Liver (tissue), 9 donors: ENCODE data around the gene GRAMD2B. TPM values are rescaled to one million over a fixed set of nuclear protein-coding genes. Genes with fewer than 3 reads are reported as not detected.

Experiments used
- DNase-seq: peaks from one replicate; pipeline ENCODE4 v3.0.0-alpha.2; 2017; ENCODE audit warnings: low spot score
- H3K27ac ChIP-seq, 2 donors: one replicate each; pipeline ENCODE4 v1.7.0; 2013; ENCODE audit warnings: inconsistent platforms in 2 of 2, low read length in 2 of 2, control low read depth in 1 of 2, low read depth in 1 of 2, mild to moderate bottlenecking in 1 of 2
- H3K27me3 ChIP-seq, 4 donors: one replicate each; pipeline versions ENCODE4 v1.6.1 to v1.7.0; 2013; ENCODE audit warnings: low read length in 3 of 4, inconsistent platforms in 1 of 4, mild to moderate bottlenecking in 1 of 4, moderate library complexity in 1 of 4; ENCODE audit not compliant: control insufficient read depth in 4 of 4, insufficient read depth in 4 of 4
- H3K36me3 ChIP-seq, 4 donors: one replicate each; pipeline versions ENCODE4 v1.6.1 to v1.7.0; 2013; ENCODE audit warnings: low read length in 3 of 4, mild to moderate bottlenecking in 3 of 4, low read depth in 1 of 4, moderate library complexity in 1 of 4; ENCODE audit not compliant: control insufficient read depth in 4 of 4, insufficient read depth in 3 of 4
- H3K4me1 ChIP-seq, 4 donors: one replicate each; pipeline versions ENCODE4 v1.6.1 to v1.7.0; 2013; ENCODE audit warnings: low read length in 3 of 4, mild to moderate bottlenecking in 3 of 4, moderate library complexity in 1 of 4; ENCODE audit not compliant: control insufficient read depth in 4 of 4, insufficient read depth in 4 of 4
- H3K4me3 ChIP-seq, 3 donors: one replicate each; pipeline versions ENCODE4 v1.6.1 to v1.7.0; 2013; ENCODE audit warnings: low read length in 3 of 3, control low read depth in 1 of 3, low read depth in 1 of 3, mild to moderate bottlenecking in 1 of 3
- H3K9ac ChIP-seq, 2 donors: one replicate each; pipeline ENCODE4 v1.7.0; 2013; ENCODE audit warnings: low read length in 2 of 2, mild to moderate bottlenecking in 2 of 2, moderate library complexity in 2 of 2, control low read depth in 1 of 2, low read depth in 1 of 2
- H3K9me3 ChIP-seq, 4 donors: one replicate each; pipeline versions ENCODE4 v1.6.1 to v1.7.0; 2013; ENCODE audit warnings: low read length in 3 of 4; ENCODE audit not compliant: control insufficient read depth in 4 of 4
- CTCF ChIP-seq: fragments of 150-350 bp; IDR thresholded peaks from 2 replicates; pipeline ENCODE4 v1.5.1; 2017; ENCODE audit warnings: improper control_type of control experiment, low read depth, low read length; ENCODE audit not compliant: missing input control
- FOXA2 ChIP-seq: IDR thresholded peaks from 2 replicates; pipeline ENCODE4 v1.6.1; 2016; ENCODE audit warnings: antibody characterized with exemption
- GABPA ChIP-seq, 2 donors: IDR thresholded peaks in 1 of 2; conservative IDR thresholded peaks in 1 of 2; 2 replicates each; pipeline ENCODE4 v1.6.1; 2016; ENCODE audit warnings: antibody characterized with exemption in 2 of 2, mild to moderate bottlenecking in 1 of 2, moderate library complexity in 1 of 2
- HNF4A ChIP-seq, 2 donors: conservative IDR thresholded peaks; 2 replicates each; pipeline ENCODE4 v1.6.1; 2016; ENCODE audit warnings: antibody characterized with exemption in 2 of 2, mild to moderate bottlenecking in 2 of 2
- JUND ChIP-seq, 2 donors: IDR thresholded peaks; 2 replicates each; pipeline ENCODE4 v1.6.1; 2016; ENCODE audit warnings: antibody characterized with exemption in 2 of 2
- NR2F2 ChIP-seq: IDR thresholded peaks from 2 replicates; pipeline ENCODE4 v1.6.1; 2016; ENCODE audit warnings: antibody characterized with exemption
- RAD21 ChIP-seq, 2 donors: IDR thresholded peaks; 2 replicates each; pipeline ENCODE4 v1.6.1; 2016; ENCODE audit warnings: antibody characterized with exemption in 2 of 2, mild to moderate bottlenecking in 2 of 2
- SP1 ChIP-seq: IDR thresholded peaks from 2 replicates; pipeline ENCODE4 v1.6.1; 2018; ENCODE audit warnings: antibody characterized with exemption, mild to moderate bottlenecking
- TAF1 ChIP-seq: conservative IDR thresholded peaks from 2 replicates; pipeline ENCODE4 v1.6.1; 2016; ENCODE audit warnings: antibody characterized with exemption, mild to moderate bottlenecking
- YY1 ChIP-seq: IDR thresholded peaks from 2 replicates; pipeline ENCODE4 v1.6.1; 2016; ENCODE audit warnings: antibody characterized with exemption, mild to moderate bottlenecking
- WGBS: extraction: QIAGEN DNeasy Blood & Tissue Kit; methylation state at CpG from one replicate; pipeline ENCODE4 v1.1.7; 2013; 5-methylcytosine and 5-hydroxymethylcytosine counted together
- polyA plus RNA-seq, 2 donors: library from polyadenylated mRNA; stranded (reverse) in 1 of 2; unstranded in 1 of 2; fragments of 200-250 nt in 1 of 2; fragments of >200 nt in 1 of 2; fragmentation: Nextera tagmentation in 1 of 2; extraction: Ambion mirVana in 1 of 2; gene quantifications; one replicate each; pipeline versions ENCODE4 v1.2.1 to v1.2.3, GENCODE V29; 2013 to 2015
- total RNA-seq, 2 donors: library from RNA; depleted of rRNA; stranded (reverse); fragments of >200 nt; gene quantifications; one replicate each; pipeline ENCODE4 v1.2.3, GENCODE V29; 2014
- TF ChIP-seq, protein P1 (sequence below): IDR thresholded peaks from 2 replicates; pipeline ENCODE4 v1.6.1; 2016; ENCODE audit warnings: antibody characterized with exemption
- donor health status: healthy.
- donor health status: healthy.
- donor health status: healthy.
- donor health status: healthy.
- donor health status: healthy.

Gene GRAMD2B
- total and polyA plus RNA-seq, 4 donors = 6.5 to 24.1 (median 13.5) TPM

- H3K27me3 ChIP-seq = no peaks in the 10 kb centered on the region
- H3K9me3 ChIP-seq = no peaks in the 10 kb centered on the region
- H3K36me3 ChIP-seq = peaks cover 6 to 58% (median 38%) of the 10 kb centered on the region in 4 donors
- H3K4me1 ChIP-seq = no peaks in the 10 kb centered on the region
- DNase-seq = no peak
- no peak overlapping the region for H3K27ac ChIP-seq
- no peak overlapping the region for H3K9ac ChIP-seq
- 81% methylated on average over 8 of the region's 8 CpGs for WGBS
- TF ChIP-seq GABPA (IDR thresholded peaks at IDR 0.05 in 1 of 2, conservative IDR thresholded peaks at IDR 0.05 in 1 of 2) (no peak), CTCF (peak; percentile 20), RAD21 (IDR thresholded peaks at IDR 0.05) (peak; percentile 67 to 69)
- H3K4me3 ChIP-seq = no peak overlapping the region
Observed at GRCh38 chr5:126492939-126493338, 69.7 kb downstream of the GRAMD2B start.

DNA sequence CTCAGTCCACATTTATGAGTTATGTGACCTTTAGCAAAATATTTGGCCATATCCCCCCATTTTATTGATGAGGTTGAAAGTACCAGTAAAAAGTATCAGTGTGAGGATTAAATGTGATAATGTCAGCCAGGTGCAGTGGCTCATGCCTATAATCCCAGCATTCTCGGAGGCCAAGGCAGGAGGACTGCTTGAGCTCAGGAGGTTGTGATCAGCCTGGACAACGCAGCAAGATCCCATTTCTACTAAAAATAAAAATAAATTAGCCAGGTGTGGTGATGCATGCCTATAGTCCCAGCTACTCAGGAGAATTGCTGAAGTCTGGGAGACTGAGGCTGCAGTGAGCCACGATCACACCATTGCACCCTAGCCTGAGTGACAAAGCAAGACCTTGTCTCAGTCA lies 71.2 kb downstream of the GRAMD2B start:
- H3K27me3 ChIP-seq = no peaks in the 10 kb centered on the region
- H3K9ac ChIP-seq = no peak overlapping the region
- WGBS = 95% methylated on average over 3 of the region's 3 CpGs
- no peaks in the 10 kb centered on the region for H3K4me1 ChIP-seq
- H3K27ac ChIP-seq = no peak overlapping the region
- no peak for DNase-seq
- TF ChIP-seq, protein P1, sequence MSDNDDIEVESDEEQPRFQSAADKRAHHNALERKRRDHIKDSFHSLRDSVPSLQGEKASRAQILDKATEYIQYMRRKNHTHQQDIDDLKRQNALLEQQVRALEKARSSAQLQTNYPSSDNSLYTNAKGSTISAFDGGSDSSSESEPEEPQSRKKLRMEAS = no peak
- no peak for TF ChIP-seq GABPA (IDR thresholded peaks at IDR 0.05 in 1 of 2, conservative IDR thresholded peaks at IDR 0.05 in 1 of 2)
- TF ChIP-seq RAD21 (IDR thresholded peaks at IDR 0.05) = no peak
- no peak for TF ChIP-seq FOXA2
- no peak for TF ChIP-seq SP1
- TF ChIP-seq HNF4A (conservative IDR thresholded peaks at IDR 0.05) = no peak
- TF ChIP-seq NR2F2 = no peak
- peaks cover 2 to 44% (median 24%) of the 10 kb centered on the region in 4 donors for H3K36me3 ChIP-seq
- no peaks in the 10 kb centered on the region for H3K9me3 ChIP-seq
- H3K4me3 ChIP-seq = no peak overlapping the region

DNA sequence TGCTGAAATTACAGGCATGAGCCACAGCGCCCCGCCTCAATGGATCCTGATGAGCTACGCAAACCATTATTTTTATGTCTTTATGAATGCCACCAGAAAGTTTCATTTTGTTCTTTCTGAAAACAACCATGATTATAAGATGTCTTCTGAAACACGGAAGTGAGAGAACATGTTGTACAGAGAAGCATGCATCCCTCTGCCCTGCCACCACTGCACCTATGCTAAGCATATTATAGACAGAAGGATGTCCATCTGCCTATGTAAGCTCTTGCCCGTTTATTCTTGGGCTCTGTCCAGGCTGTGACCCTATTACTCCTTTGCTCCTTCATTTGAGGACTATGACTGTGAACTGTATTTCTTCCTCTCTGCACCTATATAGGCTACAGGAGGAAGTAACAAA lies 74.3 kb downstream of the GRAMD2B start:
- DNase-seq = no peak
- TF ChIP-seq HNF4A (conservative IDR thresholded peaks at IDR 0.05) = no peak
- TF ChIP-seq SP1 = no peak
- TF ChIP-seq YY1 = no peak
- peaks cover 2 to 22% (median 8%) of the 10 kb centered on the region in 4 donors for H3K36me3 ChIP-seq
- no peaks in the 10 kb centered on the region for H3K27me3 ChIP-seq
- H3K4me1 ChIP-seq = no peaks in the 10 kb centered on the region
- no peaks in the 10 kb centered on the region for H3K9me3 ChIP-seq
- H3K9ac ChIP-seq = no peak overlapping the region
- no peak overlapping the region for H3K27ac ChIP-seq
- WGBS = 91% methylated on average over 5 of the region's 5 CpGs
- H3K4me3 ChIP-seq = no peak overlapping the region

DNA sequence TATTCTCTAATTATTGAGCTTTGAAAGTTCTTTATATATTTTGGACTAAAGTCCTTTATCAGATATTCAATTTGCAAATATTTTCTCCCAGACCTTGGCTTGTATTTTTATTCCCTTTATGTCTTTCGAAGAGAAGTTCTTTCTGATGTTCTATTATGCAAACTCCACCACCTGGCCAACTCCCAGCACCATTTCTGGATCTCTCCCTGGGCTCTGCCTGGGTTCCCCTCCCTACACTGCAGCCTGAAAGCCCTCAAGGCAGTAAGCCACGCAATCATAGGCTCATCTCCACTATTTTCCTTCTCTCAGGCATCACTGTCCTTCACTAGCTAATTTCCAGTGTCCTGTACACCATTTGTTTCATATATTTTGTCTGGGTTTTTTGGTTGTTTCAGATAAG lies 76.1 kb downstream of the GRAMD2B start:
- Histone ChIP-seq H3K27ac (no peak overlapping the region), H3K4me1 (peaks cover 0 to 8% (median 5%) of the 10 kb centered on the region in 4 donors), H3K27me3 (no peaks in the 10 kb centered on the region), H3K36me3 (peaks cover 0 to 4% (median 0%) of the 10 kb centered on the region in 4 donors), H3K4me3 (no peak overlapping the region), H3K9me3 (no peaks in the 10 kb centered on the region), H3K9ac (no peak overlapping the region)
- WGBS = 68% methylated on average over 2 of the region's 2 CpGs
- DNase-seq = no peak
- TF ChIP-seq JUND (IDR thresholded peaks at IDR 0.05) = no peak
- TF ChIP-seq YY1 = no peak
- TF ChIP-seq RAD21 (IDR thresholded peaks at IDR 0.05) = no peak
- no peak for TF ChIP-seq GABPA (IDR thresholded peaks at IDR 0.05 in 1 of 2, conservative IDR thresholded peaks at IDR 0.05 in 1 of 2)
- no peak for TF ChIP-seq TAF1
- TF ChIP-seq CTCF = no peak
